SKM-1 (cell line): ENCODE data around the gene VAT1.
A peak's percentile ranks its signal among the peaks of the same experiment; 100 is the strongest.
"Not testable (repeated sequence)": the region's sequence is repeated elsewhere in the genome, so short reads cannot be mapped to it uniquely, and the experiment has no call there.

Experiments
- DNase-seq: peaks from one replicate; lab custom pipeline; 2025; ENCODE audit not compliant: unreplicated experiment; lab: John Stamatoyannopoulos, UW

The VAT1 gene

GRCh38 chr17:43021741-43022512 lies at the start of gene VAT1:
TSS of gene VAT1 (minus strand) at chr17:43022385. CDS start at chr17:43022322, 63 bp downstream.
- peak; percentile 39 for DNase-seq

DNA sequence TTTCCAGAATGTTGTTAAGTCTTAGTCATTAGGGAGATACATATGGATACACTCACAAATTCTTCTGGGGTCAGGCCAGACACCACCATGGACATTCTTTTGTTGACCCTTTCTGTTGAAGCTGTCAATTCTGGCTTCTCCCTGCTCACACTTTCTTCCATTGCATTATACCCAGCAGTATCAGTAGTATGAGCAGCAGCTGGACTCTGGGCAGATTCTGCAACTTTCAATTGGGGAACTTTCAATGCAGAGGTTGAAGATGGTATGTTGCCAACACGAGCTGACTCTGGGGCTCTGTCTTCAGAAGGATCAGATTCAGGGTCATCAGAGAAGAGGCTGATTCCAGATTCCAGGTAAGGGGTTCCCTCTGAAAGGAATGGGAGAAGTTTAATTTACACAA lies 48.7 kb upstream of the VAT1 start:
- DNase-seq = no peak

DNA sequence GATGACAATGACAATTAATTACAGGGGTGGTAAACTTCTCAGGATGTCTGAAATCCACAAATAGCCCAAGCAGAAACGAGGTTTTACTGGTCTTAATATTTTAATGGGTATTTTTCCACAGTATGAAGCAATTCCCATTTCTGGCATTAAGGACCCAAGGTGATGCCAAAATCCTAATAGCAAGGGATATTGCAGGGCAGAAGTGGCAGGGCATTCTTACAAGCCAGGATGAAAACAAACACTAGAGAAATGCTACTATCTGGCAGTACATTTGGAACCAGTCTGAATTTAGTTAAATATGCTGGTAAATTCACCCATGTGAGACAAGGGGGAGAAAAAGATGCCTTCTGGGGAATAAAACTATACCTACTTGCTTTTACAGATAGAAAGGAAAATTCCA lies 48.1 kb upstream of the VAT1 start:
- no peak for DNase-seq

DNA sequence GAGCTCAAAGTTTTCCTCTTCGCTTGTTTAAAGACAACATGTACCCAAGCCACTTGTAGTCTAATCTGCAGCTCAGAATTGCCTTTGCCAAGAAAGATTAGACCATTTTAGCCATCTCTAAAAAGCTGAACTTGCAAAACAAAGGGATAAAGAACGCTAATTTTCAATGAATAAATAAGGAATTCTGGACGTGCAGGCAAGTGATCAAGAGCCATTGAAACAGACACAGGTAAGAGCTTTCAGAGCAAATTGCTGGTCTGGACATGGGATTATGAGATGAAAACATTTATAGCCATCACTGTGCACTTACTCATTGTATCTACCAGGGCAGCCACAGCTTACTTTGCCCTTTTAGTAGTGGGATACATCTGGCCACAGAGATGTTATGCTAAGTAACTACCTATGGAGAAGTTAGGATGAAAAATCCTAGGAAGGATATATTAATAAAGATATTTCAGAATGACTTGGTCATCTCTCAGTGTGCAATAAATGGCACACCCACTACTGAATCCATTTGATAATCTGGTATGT lies 47.2 kb upstream of the VAT1 start:
- DNase-seq = no peak

DNA sequence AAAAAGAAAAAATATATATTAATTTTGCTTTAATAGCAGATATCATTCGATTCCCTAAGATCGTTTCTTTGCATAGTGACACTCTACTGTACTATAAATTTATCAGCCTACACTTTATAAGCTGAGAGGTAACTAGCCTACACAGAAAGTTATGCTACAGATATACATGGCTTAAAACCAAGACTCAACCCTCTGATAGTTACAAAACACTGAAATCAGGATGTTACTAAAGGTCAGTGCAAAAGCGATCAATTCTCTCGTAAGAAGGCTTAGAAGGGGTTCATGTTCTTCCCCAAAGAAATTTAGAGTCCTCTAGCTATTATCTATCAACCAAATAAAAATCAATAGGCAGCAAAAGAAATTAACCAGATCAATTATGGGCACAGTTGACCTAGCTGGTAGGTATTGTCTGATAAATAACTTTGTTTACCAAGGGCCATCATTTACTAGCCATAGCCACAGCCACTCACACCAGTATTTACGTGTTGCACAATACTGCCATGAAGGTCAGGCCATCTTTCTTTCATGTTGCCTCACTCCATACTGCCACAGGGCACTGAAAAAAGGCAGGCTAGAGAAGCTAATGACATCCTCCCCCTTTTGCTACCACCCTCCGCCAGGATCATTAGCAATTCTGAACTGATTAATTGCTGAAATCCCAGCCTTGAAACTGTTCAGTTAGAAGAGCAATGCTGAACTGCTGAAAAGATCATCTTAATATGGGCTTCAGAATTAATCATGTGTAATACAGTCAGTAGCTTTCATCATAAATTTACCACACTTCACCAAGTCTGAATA lies 46.6 kb upstream of the VAT1 start:
- DNase-seq = no peak

GRCh38 chr17:43062984-43063638 lies 40.9 kb upstream of the VAT1 start:
- no peak for DNase-seq

DNA sequence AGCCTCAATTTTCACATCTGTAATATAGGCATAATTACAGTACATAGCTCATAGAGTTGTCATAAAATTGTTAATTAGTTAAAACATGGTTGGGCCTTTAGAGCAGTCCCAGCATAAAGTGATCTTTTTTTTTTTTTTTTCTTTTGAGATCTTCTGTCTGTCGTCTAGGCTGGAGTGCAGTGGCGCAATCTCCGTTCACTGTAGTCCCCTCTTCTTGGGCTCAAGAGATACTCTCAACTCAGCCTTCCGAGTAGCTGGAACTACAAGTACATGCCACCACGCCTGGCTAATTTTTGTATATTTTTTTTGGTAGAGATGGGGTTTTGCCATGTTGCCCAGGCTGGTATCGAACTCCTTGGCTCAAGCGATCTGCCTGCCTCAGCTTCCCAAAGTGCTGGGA lies 33.9 kb upstream of the VAT1 start:
- DNase-seq = no peak

DNA sequence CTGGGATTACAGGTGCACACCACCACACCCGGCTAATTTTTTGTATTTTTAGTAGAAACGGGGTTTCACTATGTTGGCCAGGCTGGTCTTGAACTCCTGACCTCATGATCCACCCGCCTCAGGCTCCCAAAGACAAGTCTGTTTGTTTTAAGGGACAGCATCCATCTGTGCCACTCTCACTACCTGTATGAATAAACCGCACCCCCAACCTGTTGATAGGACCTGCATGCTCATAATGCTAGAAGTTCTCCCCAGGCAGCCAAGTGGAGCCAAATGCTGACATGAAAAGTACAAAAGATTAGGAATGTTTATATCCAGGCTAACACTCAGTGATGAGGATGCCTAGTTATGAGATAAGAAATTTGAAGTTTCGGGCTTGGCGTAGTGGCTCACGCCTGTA lies 30.8 kb upstream of the VAT1 start:
- DNase-seq = not testable (repeated sequence)

- no peak for DNase-seq
These were observed 29.8 kb upstream of the VAT1 start for GRCh38 chr17:43051969-43052368.

DNA sequence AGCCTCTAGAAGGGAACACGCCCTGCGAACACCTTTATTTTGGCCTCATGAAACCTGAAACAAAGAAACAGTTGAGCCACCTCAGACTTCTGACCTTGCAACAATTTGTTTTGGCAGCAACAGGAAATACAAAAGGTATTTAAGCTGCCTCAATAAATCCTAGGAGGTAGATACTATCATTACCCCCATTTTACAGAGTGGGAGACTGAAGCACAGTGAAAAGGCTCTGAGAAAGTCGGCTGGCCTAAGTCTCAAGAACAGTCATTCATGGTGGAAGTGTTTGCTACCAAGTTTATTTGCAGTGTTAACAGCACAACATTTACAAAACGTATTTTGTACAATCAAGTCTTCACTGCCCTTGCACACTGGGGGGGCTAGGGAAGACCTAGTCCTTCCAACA lies 21.8 kb upstream of the VAT1 start:
- no peak for DNase-seq

DNA sequence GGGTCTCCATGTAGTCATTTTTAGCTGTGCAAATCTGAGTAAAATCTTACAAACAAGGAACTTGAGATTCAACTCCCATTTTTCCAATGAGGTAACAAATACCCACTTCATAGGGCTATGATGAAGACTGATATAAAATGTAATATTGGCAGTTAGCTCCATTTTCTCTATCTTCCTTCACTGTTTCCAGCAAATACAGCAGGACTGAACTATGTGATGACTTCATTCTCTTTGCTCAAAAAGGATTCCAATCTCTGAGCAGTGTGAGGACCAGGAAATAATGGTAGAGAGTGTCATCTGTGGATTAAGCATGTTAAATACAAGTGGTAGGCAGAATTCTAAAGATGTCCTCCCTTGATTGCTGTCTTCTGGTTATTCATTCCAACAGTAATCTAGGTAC lies 21.1 kb upstream of the VAT1 start:
- no peak for DNase-seq

GRCh38 chr17:43042025-43042628 lies 19.9 kb upstream of the VAT1 start:
- DNase-seq = no peak

DNA sequence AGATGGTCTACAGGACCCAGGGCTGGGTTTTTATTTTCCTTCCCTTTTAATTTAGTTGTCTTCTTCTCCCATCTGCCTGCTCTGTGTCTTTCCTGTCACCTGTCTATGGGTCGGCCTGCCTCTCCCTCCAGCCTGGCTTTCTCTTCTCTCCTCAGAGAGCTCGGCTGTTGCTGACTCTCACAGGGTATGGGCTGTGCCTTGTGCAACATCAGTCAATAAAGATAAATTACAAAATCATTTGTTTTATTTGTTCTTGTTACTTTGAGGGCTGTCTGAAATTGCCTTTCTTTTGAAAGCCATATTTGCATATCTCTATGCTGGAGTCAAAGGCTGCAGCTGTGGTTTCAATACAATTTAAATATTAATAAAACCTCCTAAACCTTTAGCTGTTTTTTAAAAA lies 18.5 kb upstream of the VAT1 start:
- DNase-seq = no peak

DNA sequence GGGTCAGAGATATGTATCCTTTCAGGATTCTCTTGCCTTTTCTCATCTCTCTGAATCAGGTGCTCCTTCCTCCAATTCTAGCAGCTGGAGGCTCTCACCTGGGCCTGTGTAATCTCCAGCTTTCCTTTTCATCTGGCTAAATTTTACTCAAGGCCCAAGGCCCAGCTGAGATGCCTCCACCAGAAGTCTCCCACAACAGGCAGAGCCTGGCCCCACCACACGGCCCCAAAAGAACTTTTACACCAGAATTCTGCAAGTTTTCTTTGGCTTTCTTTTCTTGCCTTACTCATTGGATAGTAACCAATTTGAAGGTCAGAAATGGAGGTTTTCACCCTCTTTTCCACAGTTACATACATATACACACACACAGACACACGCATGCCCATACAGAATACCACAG lies 17.5 kb upstream of the VAT1 start:
- DNase-seq = no peak

DNA sequence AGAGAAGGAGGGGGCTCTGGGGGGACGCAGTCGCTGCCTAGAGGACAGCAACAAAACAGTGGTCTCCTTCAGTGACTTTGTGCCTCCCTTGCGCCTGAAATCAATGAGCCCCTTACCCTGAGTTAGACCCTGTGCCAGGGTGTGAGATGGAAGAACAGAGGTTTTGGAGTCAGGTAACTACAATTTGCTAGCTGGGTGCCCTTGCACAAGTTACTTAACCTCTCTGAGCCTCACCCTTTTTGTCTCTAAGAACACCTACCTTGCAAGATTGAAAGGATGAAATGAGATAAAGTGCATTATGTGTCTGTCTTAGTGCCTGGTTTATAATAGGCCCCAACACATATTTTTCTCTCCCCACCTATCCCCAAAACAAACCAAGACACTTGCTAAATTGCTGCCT lies 12.7 kb upstream of the VAT1 start:
- DNase-seq = no peak

DNA sequence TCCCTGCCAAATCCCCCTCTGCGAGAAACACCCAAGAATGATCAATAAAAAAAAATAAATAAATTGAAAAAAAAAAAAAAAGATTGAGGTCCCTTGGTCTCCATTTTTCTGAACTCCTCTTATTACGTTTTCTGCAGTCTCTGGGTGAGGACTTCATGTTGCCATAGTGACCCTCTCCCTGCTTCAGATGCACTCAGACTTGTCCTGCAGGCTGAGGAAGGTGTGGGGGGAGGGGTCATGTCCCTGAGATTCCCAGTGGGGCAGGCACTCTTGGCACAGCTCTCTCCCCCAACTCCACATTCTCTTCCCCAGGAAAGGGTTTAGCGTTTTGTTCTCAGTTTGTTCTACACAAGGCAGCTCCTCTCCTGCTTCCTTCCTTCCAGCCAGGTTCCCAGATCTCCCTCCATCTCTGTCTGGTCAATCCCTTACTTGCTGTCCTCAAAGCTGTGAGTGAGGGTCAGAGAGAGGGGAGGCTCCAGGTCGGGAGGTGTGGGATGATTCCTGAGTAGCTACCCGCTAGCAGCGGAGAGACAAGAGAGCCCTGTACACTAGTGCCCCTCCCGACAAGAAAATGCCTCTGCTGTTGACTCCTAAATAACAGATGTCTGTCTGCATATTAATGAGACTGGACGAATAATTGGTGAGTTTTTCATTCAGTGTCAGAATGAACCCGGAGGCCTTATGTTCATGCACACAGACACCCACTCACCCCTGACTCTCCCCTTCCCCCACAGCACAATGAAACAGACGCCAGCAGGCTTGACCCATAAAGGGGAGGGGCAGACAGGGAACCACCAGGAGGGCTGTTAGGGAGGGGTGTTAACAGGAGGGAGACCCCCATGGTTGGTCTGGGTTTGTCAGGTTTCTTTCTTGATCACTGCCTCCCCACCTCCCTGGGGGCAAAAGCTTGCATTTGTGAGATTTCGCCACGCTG lies 12.0 kb upstream of the VAT1 start:
- DNase-seq = no peak

DNA sequence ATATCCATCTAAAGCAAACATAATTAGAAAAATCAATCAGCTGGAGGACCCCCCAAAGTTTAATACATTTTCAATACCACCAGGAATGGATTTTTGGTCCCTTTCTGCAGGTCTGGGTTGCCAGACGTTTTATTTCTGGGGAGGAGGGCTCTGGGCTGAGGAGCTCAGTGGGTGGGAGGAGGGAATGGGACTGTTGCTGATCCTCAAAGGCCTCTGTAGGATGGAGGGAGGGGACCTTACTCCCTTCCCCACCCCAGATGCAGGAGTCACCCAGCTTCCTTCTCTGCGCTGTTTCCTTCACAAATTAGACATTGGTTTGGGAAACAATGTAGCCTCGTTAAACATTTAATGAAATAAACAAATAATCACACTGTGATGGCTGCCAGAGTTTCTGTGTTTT lies 9.5 kb upstream of the VAT1 start:
- no peak for DNase-seq

GRCh38 chr17:43030137-43030767 lies 8.1 kb upstream of the VAT1 start:
- no peak for DNase-seq

- DNase-seq = no peak
These were observed 6.2 kb upstream of the VAT1 start for GRCh38 chr17:43028221-43028861.
